GM12878 (cell line): ENCODE data around the gene CDC123. TPM values are rescaled to one million over a fixed set of nuclear protein-coding genes. Genes with fewer than 3 reads are reported as not detected.

Source experiments
- ATF3 ChIP-seq: IDR thresholded peaks from 2 replicates; pipeline ENCODE4 v1.6.1; 2011; ENCODE audit warnings: low read depth, mild to moderate bottlenecking, low read length, moderate library complexity, borderline replicate concordance; ENCODE audit errors: extremely low read depth
- ATF7 ChIP-seq: fragments of 450-650 bp; IDR thresholded peaks from 2 replicates; pipeline ENCODE4 v1.6.1; 2016; ENCODE audit warnings: low read depth, mild to moderate bottlenecking
- CTCF ChIP-seq, 3 experiments: IDR thresholded peaks in 2 of 3; conservative IDR thresholded peaks in 1 of 3; 2 replicates each; pipeline ENCODE4 v1.5.1; 2011; ENCODE audit warnings: low read depth in 3 of 3, low read length in 3 of 3, mild to moderate bottlenecking in 3 of 3, control low read depth in 2 of 3, moderate library complexity in 2 of 3, inconsistent platforms in 1 of 3, mixed read lengths in 1 of 3; ENCODE audit not compliant: control insufficient read depth in 2 of 3, insufficient read depth in 1 of 3; ENCODE audit errors: extremely low read depth in 1 of 3
- ELK1 ChIP-seq: IDR thresholded peaks from 2 replicates; pipeline ENCODE4 v1.6.1; 2012; ENCODE audit warnings: low read depth, low read length, improper control_type of control experiment
- MAX ChIP-seq: IDR thresholded peaks from 2 replicates; pipeline ENCODE4 v1.6.1; 2012; ENCODE audit warnings: low read depth, low read length, improper control_type of control experiment
- MYC ChIP-seq: IDR thresholded peaks from 2 replicates; pipeline ENCODE4 v1.6.1; 2011; ENCODE audit warnings: mild to moderate bottlenecking, low read length, moderate library complexity, inconsistent platforms; ENCODE audit not compliant: insufficient read depth, insufficient replicate concordance, insufficient read length, severe bottlenecking
- NFYA ChIP-seq: IDR thresholded peaks from 2 replicates; pipeline ENCODE4 v1.6.1; 2011; ENCODE audit warnings: low read depth, mild to moderate bottlenecking, low read length, improper control_type of control experiment, borderline replicate concordance
- PML ChIP-seq: IDR thresholded peaks from 2 replicates; pipeline ENCODE4 v1.6.1; 2012; ENCODE audit warnings: low read length, inconsistent platforms
- POLR2AphosphoS2 ChIP-seq: IDR thresholded peaks from 2 replicates; pipeline ENCODE4 v1.6.1; 2011; ENCODE audit warnings: low read depth, mild to moderate bottlenecking, low read length, improper control_type of control experiment, moderate library complexity
- RB1 ChIP-seq: fragments of 450-650 bp; formaldehyde crosslinking; IDR thresholded peaks from 2 replicates; pipeline ENCODE4 v1.6.1; 2017; ENCODE audit warnings: mild to moderate bottlenecking, borderline replicate concordance
- RELA ChIP-seq: fragments of 450-650 bp; IDR thresholded peaks from 2 replicates; pipeline ENCODE4 v1.8.0; 2014; ENCODE audit warnings: borderline replicate concordance; ENCODE audit not compliant: partially characterized antibody
- SREBF2 ChIP-seq: IDR thresholded peaks from 2 replicates; pipeline ENCODE4 v1.6.1; 2012; ENCODE audit warnings: mild to moderate bottlenecking, low read length
- TCF12 ChIP-seq: IDR thresholded peaks from 2 replicates; pipeline ENCODE4 v1.6.1; 2011; ENCODE audit warnings: low read depth, mild to moderate bottlenecking, low read length
- TCF3 ChIP-seq: IDR thresholded peaks from 2 replicates; pipeline ENCODE4 v1.6.1; 2012; ENCODE audit warnings: low read depth, mild to moderate bottlenecking, low read length, borderline replicate concordance; ENCODE audit not compliant: insufficient read depth
- ZBTB11 ChIP-seq: fragments of 450-650 bp; formaldehyde crosslinking; IDR thresholded peaks from 2 replicates; pipeline ENCODE4 v1.5.0; 2022; ENCODE audit warnings: mild to moderate bottlenecking, missing genetic modification characterization
- ZNF274 ChIP-seq: IDR thresholded peaks from one replicate; pipeline ENCODE4 v1.8.0; 2011; ENCODE audit not compliant: insufficient read length, insufficient read depth
- ZNF592 ChIP-seq: fragments of 450-650 bp; IDR thresholded peaks from 2 replicates; pipeline ENCODE4 v1.6.1; 2017; ENCODE audit warnings: mild to moderate bottlenecking, moderate library complexity
- ZSCAN29 ChIP-seq: fragments of 450-650 bp; IDR thresholded peaks from 2 replicates; pipeline ENCODE4 v1.6.1; 2017; ENCODE audit warnings: mild to moderate bottlenecking, moderate library complexity
- polyA plus RNA-seq, 11 experiments: library from polyadenylated mRNA; depleted of rRNA in 4 of 11; unstranded in 6 of 11; stranded (reverse) in 5 of 11; fragments of >200 nt; fragmentation: Nextera tagmentation in 4 of 11; fragmentation: Illumina TruSeq in 1 of 11; extraction: Ambion mirVana in 4 of 11; extraction: Trizol in 1 of 11; gene quantifications; 1 replicate in 1 of 11; 2 replicates in 10 of 11; pipeline versions ENCODE4 v1.2.1 to v1.2.3, GENCODE V29; 2011 to 2016; ENCODE audit warnings: inconsistent platforms in 2 of 11, missing spikeins in 2 of 11, low read depth in 1 of 11
- total RNA-seq, 4 experiments: library from RNA; depleted of rRNA in 3 of 4; stranded (reverse); fragments of >200 nt in 3 of 4; fragmentation: Illumina TruSeq in 1 of 4; extraction: Trizol in 1 of 4; gene quantifications; 2 replicates each; pipeline versions ENCODE4 v1.2.1 to v1.2.3, GENCODE V29; 2013 to 2021

CDC123 gene
- total and polyA plus RNA-seq, 10 of the 15 experiments (the other 5 are each of a cell fraction or from before 2014, with no cell fraction given), result 128 to 360 (median 209) TPM

- TF ChIP-seq ZNF592, result no peak
- TF ChIP-seq RELA, result no peak
- TF ChIP-seq ELK1, result no peak
- TF ChIP-seq SREBF2, result no peak
- no peak for TF ChIP-seq PML
- no peak for TF ChIP-seq RB1
- TF ChIP-seq TCF3, result no peak
- TF ChIP-seq ZNF274, result no peak
- no peak for TF ChIP-seq POLR2AphosphoS2
- no peak for TF ChIP-seq ATF3
- TF ChIP-seq CTCF (IDR thresholded peaks at IDR 0.05 in 2 of 3, conservative IDR thresholded peaks at IDR 0.05 in 1 of 3; ENCODE audit: control insufficient read depth in 2 of 3, extremely low read depth in 1 of 3, insufficient read depth in 1 of 3, low read depth in 3 of 3, low read length in 3 of 3), result no peak
- no peak for TF ChIP-seq ZBTB11 (CRISPR knock-in tag)
- TF ChIP-seq ATF7, result peak; percentile 77
- TF ChIP-seq NFYA, result no peak
- TF ChIP-seq ZSCAN29, result no peak
- TF ChIP-seq MAX, result no peak
- no peak for TF ChIP-seq TCF12
- TF ChIP-seq MYC, result no peak
These were observed 48.1 kb downstream of the CDC123 start (continued) for GRCh38 chr10:12243864-12244620.
